HG02970 (cell line): ENCODE results near the gene DCTN3.

Source experiments
- ATAC-seq: cut with Tn5 transposase; IDR thresholded peaks from one replicate; pipeline ENCODE4 v1.9.1; 2021; ENCODE audit warnings: mild to moderate bottlenecking, moderate library complexity, moderate number of reproducible peaks; ENCODE audit not compliant: unreplicated experiment, low FRiP score

The DCTN3 gene

DNA sequence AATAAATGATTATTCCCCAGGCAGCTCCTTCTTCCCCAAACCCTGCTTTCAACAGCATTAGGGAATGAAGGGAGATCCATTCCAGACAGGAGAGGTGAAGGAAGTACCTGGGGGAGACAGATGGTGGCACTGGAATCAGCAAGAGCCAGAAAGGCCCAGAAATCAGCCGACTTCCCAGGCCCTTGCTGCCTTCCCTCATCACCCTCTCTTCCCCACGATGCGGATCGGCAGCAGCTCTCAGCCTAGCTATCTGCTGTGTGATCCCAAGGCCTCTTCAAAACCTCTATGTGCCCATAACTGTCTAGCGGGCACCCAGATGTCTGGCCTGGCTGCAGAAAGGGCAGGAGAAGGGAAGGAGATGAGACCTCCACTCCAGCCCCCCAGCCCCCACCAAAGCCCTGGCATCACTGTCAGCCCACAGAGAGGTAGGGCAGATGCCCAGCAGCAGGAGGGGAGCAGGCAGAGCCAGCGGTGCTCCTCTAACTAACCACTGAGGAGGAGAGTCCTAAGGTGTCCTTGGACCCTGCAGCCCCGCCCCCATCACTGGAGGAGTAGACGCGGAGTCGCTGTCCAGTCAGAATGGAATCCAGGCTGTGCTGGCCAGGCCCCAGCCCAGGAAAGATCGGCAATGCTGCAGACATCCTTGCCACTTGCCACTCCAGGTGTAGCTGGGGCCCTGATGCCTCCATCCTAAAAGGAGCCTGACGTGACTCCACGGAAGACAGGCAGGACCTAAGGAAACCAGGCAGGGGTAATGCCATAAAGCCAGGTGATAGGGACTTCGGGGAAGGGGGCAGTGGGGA, 43.5 kb downstream of the DCTN3 start:
- ATAC-seq, result no peak

GRCh38 chr9:34575862-34576596, 44.3 kb downstream of the DCTN3 start:
- no peak for ATAC-seq

DNA sequence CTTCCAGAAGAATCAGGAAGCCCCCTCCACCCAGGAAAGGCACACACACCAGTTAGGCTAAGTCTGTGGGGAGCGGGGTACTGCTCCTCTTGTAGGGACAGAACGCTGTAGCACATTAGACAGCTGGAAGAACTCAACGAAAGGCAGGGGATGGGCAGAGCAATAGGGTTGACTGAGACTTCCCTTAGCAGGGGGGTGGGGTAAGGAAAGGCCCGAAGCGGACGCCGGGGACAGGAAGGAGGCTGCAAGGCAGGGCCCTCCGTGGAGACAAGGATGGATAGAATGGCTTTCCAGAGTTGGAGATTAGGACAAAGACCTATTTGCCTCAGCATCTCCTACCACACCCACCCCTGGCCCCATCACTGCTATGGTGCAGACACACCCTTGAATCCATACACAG, 45.1 kb downstream of the DCTN3 start:
- ATAC-seq, result no peak

DNA sequence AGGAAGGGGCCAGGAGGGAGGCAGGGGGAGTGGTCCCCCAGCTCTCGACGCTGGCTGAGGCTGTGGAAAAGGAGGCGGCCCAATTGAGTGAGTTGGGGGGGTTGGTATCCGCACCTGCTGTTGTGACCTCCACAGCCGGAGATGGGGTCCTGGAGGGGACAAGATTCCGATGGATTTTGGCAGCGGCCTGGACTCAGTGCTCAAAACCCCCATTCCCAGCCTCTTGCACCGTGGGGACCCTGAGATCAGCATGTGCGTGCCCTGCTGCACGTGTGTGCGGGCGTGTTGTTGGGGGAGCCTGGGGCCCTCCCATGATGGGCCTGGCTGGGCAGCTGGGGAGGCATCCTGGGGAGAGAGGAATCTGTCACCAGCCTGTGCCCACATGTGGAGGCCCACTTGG, 45.7 kb downstream of the DCTN3 start:
- ATAC-seq, result no peak

DNA sequence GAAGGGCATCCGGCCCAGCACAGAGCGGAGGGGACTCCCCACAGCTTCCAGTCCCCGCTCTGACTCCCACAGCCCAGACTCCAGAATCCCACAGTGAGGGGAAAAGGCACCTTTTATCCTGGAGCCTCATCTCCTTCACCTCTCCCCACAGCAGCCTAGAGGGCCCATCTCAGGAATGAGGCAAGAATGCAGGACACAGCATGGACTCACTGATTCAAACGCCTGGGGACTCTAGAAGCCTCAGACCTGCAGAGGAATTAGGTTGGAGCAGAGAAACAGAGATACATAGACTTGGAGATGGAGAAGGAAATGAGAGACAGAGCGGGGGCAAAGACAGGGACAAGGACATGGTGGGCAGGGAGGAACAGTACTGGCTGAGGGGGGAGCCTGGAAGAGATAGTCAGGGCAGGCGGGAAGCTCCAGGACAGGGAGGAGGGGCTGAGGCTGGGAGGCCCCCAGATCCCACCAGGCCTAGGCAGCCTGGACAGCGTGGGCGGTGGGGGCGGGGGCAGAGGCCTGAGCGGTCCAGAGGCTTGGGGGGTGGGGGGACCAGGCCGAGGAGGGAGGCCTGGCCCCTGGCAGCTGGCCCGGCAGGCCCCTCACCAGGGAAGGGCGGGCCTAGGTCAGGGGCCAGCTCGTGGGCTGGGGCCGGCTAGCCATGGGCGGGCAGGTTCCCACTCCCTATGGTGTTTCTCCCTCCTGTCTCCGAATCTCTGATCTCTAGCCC, 46.5 kb downstream of the DCTN3 start:
- no peak for ATAC-seq

- ATAC-seq, result no peak
These were observed 47.7 kb downstream of the DCTN3 start for GRCh38 chr9:34572628-34573027.

DNA sequence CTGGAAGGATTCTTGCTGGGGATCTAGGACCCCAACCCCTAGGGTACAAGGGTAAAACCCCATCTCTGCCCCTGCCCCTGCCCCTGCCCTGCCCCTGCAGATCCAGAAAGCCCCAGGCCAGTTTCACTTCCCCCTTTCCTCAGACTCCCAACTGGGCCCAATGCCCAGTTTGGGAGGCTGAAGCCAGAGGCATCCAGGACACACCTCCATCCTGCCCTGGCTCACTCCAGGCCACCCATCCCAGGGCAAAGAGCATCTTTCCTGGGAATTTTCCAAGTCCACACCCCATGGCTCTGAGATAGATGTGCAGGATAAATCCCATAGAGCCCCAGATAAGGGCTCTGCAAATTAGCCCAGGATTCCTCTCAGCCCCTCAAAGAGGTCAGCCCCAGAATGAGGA, 48.2 kb downstream of the DCTN3 start:
- ATAC-seq, result no peak

- ATAC-seq, result no peak
These were observed 48.8 kb downstream of the DCTN3 start for GRCh38 chr9:34571481-34571810.

DNA sequence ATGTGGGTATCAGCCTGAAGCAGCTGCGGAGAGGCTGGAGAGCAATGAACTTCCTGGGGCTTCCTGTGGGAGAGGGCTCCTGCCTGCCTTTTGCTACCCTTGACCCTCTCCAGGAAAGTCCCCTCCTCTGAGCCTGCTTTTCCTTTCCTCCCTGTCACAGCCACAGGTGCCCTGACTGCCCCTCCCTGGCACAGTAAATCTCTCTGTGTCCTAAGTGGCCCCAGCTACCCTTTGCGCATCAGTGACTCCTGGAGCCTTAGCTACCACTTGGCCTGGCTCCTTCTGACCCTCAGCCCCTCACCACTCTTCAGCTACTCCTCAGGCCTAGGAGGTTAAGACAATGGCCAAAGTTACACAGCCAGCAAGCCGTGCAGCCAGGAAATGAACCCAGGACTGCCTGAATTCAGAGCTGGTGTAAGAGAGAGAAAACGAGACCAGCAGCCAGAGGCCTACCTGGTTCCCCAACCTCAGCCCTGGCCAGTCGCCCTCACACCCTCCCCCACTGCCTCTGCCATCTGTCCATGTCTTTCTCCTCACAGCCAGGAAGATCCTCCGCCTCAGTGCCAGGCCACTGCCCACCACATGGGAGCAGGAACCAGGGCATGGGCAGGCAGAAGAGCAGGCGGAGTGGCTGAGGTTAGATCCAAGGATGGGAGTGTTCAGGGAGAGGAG, 49.4 kb downstream of the DCTN3 start:
- no peak for ATAC-seq

DNA sequence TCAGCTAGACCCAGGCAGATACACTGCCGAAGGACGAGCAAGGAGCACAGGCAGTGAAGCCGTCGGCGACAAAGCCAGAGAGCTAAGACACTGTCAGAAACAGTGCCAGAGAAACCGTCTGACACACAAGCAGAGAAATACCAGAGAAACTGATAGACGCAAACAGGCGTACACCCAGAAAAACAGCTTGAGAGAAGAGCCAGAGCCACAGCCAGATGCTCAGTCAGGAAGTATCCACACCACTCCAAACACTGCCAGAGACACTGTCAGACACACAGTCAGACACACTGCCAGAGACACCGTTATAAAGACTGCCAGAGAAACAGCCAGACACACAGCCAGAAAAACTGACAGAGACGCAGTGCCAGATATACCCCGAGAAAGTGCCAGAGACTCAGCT, 49.9 kb downstream of the DCTN3 start:
- ATAC-seq, result no peak

- ATAC-seq, result no peak
These were observed 51.5 kb downstream of the DCTN3 start for GRCh38 chr9:34568774-34569173.

GRCh38 chr9:34568133-34568532, 52.2 kb downstream of the DCTN3 start:
- ATAC-seq, result no peak

GRCh38 chr9:34566972-34567371, 53.3 kb downstream of the DCTN3 start:
- no peak for ATAC-seq

DNA sequence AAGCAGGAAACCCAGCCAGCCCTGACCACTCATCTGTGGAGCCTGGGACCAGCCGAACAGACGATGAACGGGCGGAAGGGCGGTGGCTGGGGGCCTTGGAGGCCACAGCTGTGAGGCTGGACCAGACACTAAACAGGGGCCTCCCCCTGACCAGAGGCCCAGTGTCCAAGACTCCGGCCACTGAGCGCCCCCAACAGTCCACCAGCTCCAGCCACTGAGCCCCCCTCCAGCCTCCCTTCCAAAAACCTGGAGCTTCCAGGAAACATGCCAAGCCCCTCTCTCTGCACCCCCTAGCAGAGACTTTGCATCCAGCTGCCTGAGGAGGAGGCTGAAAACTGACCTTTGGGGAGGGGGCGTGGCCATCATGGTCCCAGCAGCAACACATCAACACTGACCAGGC, 54.0 kb downstream of the DCTN3 start:
- ATAC-seq, result no peak

- no peak for ATAC-seq
These were observed 54.4 kb downstream of the DCTN3 start for GRCh38 chr9:34565856-34566255.

- no peak for ATAC-seq
These were observed 55.7 kb downstream of the DCTN3 start for GRCh38 chr9:34564617-34565016.
